ENCODE data around the gene SHQ1.

SHQ1 gene

DNA sequence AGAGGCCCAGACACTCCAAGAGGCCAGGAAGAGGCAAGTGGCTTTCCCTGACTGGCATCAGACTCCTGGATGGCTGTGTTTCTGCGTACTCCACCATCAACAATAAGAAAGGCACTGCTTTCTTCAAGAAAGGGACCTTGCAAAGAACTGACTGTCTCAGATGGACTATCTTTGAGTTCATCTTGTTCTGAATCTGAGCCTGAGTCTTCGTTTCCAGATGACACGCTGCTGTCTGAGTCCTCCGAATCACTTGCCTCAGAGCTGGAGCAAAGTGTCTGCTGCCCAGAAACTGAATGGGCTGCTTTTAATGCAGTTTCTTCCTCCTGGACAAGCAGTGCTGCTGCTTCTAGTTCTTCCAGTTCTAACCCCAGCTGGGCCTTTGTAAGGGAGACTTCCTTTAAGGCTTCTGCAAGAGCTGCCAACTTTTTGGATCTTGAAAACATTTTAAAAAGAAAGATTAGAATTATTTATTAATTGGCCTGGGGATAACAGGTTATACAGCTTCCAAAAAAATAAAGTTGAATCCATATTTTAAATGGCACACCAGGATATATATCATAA, 97.8 kb downstream of the SHQ1 start:
- DNase-seq (ENCODE audit: low read depth) = no peak
- H3K4me3 ChIP-seq (ENCODE audit: low read depth, low read length) = no peak overlapping the region
- TF ChIP-seq, protein P1, sequence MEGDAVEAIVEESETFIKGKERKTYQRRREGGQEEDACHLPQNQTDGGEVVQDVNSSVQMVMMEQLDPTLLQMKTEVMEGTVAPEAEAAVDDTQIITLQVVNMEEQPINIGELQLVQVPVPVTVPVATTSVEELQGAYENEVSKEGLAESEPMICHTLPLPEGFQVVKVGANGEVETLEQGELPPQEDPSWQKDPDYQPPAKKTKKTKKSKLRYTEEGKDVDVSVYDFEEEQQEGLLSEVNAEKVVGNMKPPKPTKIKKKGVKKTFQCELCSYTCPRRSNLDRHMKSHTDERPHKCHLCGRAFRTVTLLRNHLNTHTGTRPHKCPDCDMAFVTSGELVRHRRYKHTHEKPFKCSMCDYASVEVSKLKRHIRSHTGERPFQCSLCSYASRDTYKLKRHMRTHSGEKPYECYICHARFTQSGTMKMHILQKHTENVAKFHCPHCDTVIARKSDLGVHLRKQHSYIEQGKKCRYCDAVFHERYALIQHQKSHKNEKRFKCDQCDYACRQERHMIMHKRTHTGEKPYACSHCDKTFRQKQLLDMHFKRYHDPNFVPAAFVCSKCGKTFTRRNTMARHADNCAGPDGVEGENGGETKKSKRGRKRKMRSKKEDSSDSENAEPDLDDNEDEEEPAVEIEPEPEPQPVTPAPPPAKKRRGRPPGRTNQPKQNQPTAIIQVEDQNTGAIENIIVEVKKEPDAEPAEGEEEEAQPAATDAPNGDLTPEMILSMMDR (conservative IDR thresholded peaks at IDR 0.05; ENCODE audit: low read depth, low read length) = no peak

DNA sequence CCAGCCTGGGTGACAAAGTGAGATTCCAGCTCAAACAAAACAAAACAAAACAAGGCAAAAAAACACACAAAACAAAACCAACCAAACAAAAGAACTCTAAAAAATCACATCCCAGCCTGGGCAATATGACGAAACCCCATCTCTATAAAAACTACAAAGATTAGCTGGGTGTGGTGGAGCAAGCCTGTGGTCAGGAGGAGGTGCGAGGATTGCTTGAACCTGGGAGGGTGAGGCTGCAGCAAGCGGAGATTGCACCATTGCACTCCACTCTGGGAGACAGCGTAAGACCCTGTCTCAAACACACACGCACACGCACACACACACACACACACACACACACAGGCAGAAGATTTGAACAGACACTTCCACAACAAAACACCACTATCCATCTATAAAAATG, 99.6 kb downstream of the SHQ1 start:
- TF ChIP-seq, protein P1 (conservative IDR thresholded peaks at IDR 0.05; ENCODE audit: low read depth, low read length) = no peak
- DNase-seq (ENCODE audit: low read depth) = no peak

DNA sequence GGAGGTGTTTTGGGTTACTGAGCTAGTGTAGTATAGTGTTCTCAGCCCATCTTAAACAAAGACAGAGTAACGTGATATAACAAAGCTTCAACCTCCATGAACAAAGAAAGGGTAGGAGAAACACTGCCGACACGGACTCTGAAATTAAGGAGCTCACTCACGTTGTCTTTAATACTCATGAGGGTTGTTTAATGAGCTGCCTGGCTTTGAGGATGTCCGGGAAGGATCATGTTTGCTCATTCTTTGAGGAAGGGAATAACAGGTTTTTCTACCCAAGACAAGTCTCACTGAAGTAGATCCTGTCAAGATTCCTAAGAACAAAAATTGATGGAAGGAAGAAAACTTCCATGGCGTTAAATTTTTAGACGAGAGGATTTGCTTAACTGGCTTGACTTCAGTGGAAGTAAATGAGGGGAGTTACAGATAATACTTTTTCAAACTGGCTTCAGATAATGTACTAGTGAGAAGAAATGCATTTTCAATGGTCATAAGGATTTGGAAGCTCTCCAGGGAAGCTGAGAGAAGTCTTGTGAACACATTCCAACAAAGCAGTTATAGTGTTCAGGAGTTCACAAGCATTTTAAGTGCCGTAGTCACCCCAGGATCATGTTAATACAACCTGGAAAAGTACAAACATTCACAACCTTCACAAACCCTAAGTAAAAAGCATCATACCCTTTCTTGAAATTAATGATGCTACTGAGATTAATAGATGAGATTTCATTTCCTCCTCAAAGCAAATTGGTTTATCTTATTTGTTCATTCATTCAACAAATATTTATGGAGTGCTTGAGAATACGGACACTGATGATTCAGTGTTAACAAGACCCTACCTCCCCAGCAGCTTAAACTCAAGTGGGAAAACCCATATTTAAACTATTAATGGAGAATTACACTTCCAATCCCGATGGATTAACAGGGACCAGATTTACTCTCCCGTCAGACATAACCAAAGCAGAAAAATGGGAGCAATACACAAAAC, 101.5 kb downstream of the SHQ1 start:
- peak; percentile 82 for DNase-seq (ENCODE audit: low read depth)
- no peak overlapping the region for H3K4me3 ChIP-seq (ENCODE audit: low read depth, low read length)
- TF ChIP-seq, protein P1 (conservative IDR thresholded peaks at IDR 0.05; ENCODE audit: low read depth, low read length) = no peak

More for the DNA sequence above, 99.6 kb downstream of the SHQ1 start:
- H3K4me3 ChIP-seq (ENCODE audit: low read depth, low read length) = no peak overlapping the region

DNA sequence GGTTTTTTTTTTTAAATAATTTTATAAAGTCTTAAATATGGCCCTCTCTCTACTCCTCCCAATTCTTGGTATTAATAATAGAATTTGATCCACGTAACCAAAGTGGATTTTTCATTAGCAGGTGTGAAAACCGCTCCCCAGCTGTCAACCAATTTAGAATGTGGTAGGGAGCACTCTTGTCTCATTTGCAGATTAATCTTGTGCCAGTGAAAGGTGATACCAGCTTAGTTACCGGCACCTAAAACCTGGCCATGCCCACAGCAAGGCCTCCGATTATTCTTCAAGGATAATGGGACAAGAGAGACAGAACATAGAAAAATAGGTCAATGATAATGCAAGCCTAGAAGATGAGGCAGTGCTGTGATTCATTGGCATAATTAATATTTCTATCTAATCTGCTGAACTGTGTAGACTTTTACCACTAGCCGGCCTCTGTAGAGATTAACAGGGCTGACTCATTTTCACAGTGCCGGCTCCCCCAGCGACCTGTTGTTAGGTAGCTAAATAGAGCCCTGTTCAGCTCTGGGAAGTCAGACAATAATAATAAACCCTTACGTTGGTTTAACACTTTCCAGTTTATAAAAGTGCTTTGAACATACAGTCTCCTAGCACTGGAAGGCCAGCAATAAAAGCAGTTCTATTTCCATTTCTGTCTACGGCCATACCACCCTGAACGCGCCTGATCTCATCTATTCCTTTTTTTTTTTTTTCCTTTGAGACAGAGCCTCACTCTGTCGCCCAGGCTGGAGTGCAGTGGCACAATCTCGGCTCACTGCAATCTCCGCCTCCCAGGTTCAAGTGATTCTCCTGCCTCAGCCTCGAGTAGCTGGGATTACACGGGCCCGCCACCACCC, 102.9 kb downstream of the SHQ1 start:
- peak; percentile 34 for DNase-seq (ENCODE audit: low read depth)
- H3K4me3 ChIP-seq (ENCODE audit: low read depth, low read length) = no peak overlapping the region

DNA sequence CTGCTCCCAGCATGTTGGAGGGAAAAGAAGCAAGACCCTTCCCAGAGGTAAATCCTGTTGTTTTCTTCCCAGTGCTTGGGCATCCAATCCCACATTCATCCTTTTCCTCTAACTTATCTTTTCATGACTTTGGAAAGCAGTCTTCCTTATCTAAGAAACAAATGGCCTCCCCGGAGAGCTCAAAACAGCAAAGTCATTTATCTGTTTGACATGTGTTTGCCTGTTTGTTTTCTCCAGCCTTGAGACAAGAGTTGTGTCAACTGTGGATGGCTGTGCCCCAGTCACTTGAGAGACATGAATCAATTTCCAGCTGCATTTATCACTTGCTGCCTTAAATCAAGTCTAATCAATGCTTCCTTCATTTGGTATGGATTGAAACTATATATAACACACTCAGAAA, 103.9 kb downstream of the SHQ1 start:
- TF ChIP-seq, protein P1 (conservative IDR thresholded peaks at IDR 0.05; ENCODE audit: low read depth, low read length) = no peak
- no peak for DNase-seq (ENCODE audit: low read depth)
- H3K4me3 ChIP-seq (ENCODE audit: low read depth, low read length) = no peak overlapping the region

More for the DNA sequence above, 102.9 kb downstream of the SHQ1 start:
- TF ChIP-seq, protein P1 (conservative IDR thresholded peaks at IDR 0.05; ENCODE audit: low read depth, low read length) = no peak

DNA sequence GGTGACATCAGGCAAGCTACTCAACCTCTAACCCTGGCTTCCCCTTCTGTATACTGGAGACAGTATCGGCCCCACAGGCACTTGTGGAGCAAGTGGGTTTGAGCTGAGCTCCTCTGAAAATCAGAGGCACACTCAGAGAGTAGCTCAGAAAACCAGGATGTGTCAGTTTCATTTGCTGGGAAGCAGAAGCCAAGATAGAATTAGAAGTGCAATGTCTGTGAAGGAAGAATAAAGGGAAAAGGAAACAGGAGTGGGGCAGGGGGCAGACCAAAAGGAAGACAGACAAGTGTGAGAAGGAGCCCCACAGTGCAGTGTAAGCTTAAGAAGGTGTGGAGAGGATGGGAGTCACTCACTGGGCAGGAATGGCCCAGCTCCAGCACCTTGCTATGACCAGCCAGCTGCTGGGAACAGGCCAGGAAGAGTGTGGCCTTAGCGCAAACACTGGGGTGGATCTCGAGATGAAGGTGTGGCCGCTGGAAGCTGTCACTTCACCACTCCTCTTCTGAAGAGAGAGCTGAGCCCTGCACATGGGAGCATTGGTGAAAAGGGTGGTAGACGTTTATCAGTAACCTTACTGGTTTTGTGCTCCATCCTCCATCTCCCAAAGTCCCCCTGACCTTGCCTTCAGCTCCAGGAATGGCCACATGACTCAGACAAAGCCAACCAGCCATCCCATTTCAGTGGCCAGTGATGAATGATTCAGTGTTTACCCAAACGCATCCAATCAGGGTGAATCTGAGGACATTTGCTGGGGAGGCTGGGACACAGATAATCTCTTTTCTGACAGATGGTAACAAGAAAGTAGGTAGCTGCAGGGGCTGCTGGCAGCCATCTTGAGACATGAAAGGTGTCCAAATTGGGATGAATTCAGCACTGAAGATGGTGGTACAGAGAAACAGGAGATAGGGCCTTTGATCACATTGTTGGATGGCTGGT, 108.4 kb downstream of the SHQ1 start:
- no peak overlapping the region for H3K4me3 ChIP-seq (ENCODE audit: low read depth, low read length)

More for the DNA sequence above, 108.4 kb downstream of the SHQ1 start:
- TF ChIP-seq, protein P1 (conservative IDR thresholded peaks at IDR 0.05; ENCODE audit: low read depth, low read length) = no peak
- DNase-seq (ENCODE audit: low read depth) = no peak

All from choroid plexus epithelial cell (primary cell).